ENCODE measurements around the gene NPTX2. TPM values are rescaled to one million over a fixed set of nuclear protein-coding genes. Genes with fewer than 3 reads are reported as not detected.

NPTX2 gene
- total RNA-seq = 10 to 100 TPM in 2 of 9 donors, 1 to 10 TPM in 5, under 1 TPM in 2; 0.21 to 32.0 (median 2.7) TPM
- polyA plus RNA-seq = 1 to 10 TPM; 4.6 to 4.8 TPM
- long read RNA-seq, donor 1, partial matches to known transcripts = 1 of 2 reads
- long read RNA-seq, donor 1, other reads (novel, unspliced or antisense) = 0 of 2 reads
- long read RNA-seq, donor 2, partial matches to known transcripts = 2 of 3 reads
- long read RNA-seq, donor 2, other reads (novel, unspliced or antisense) = 1 of 3 reads
- long read RNA-seq, donor 3, partial matches to known transcripts = 0 of 2 reads
- long read RNA-seq, donor 3, other reads (novel, unspliced or antisense) = 1 of 2 reads

GRCh38 chr7:98617051-98617959 is at the start of gene NPTX2:
TSS of gene NPTX2 (plus strand) at chr7:98617285. CDS start at chr7:98617462, 177 bp downstream.
- Histone ChIP-seq H3K4me3 (peak within 1 kb of the TSS in 11 of 12 donors; percentile 10 to 50 (median 35)), H3K4me1 (peaks cover 0 to 28% (median 3%) of the 10 kb centered on the region in 12 donors), H3K27ac (no peak within 1 kb of the TSS), H3K9me3 (no peaks in the 10 kb centered on the region), H3K27me3 (peaks cover 16 to 64% (median 28%) of the 10 kb centered on the region in 9 donors), H3K36me3 (no peaks in the 10 kb centered on the region)
- TF ChIP-seq POLR2A (IDR thresholded peaks at IDR 0.05) (peak in 1 of 2 donors; percentile 62), CTCF (IDR thresholded peaks at IDR 0.05) (peak in 6 of 12 donors; percentile 14 to 42 (median 23))
- DNase-seq = peak; percentile 25 to 77 (median 48)
- intact Hi-C loops (cut with DNase I) = no loop called here
- WGBS, 4 donors = 2 to 3% (median 2%) methylated on average over 11 to 130 of the region's 130 CpGs
- peak in 3 of 4 donors; percentile 67 to 83 (median 76) for ATAC-seq

GRCh38 chr7:98567991-98568390 is 49.1 kb upstream of the NPTX2 start:
- ATAC-seq (no peak), DNase-seq (no peak)
- WGBS, 4 donors = 80 to 87% (median 83%) methylated on average over 7 of the region's 7 CpGs
- intact Hi-C loops (cut with DNase I) = no loop called here
- Histone ChIP-seq H3K4me3 (no peak overlapping the region), H3K27ac (no peak overlapping the region), H3K27me3 (peaks cover 0 to 10% (median 0%) of the 10 kb centered on the region in 9 donors), H3K4me1 (no peaks in the 10 kb centered on the region), H3K9me3 (no peaks in the 10 kb centered on the region), H3K36me3 (no peaks in the 10 kb centered on the region)
- TF ChIP-seq POLR2A (IDR thresholded peaks at IDR 0.05) = no peak

GRCh38 chr7:98568891-98569290 is 48.2 kb upstream of the NPTX2 start:
- Histone ChIP-seq H3K36me3 (no peaks in the 10 kb centered on the region), H3K9me3 (no peaks in the 10 kb centered on the region), H3K4me3 (no peak overlapping the region), H3K4me1 (no peaks in the 10 kb centered on the region), H3K27me3 (peaks cover 0 to 9% (median 0%) of the 10 kb centered on the region in 9 donors), H3K27ac (peak overlapping the region in 4 of 12 donors; percentile 33 to 46 (median 42))
- 55 to 77% (median 60%) methylated on average over 6 to 8 of the region's 8 CpGs for WGBS, 4 donors
- no peak for DNase-seq
- intact Hi-C loops (cut with DNase I) = no loop called here
- TF ChIP-seq CTCF (IDR thresholded peaks at IDR 0.05) = no peak
- no peak for TF ChIP-seq POLR2A (IDR thresholded peaks at IDR 0.05)
- no peak for ATAC-seq

- Histone ChIP-seq H3K27me3 (peaks cover 0 to 9% (median 0%) of the 10 kb centered on the region in 9 donors), H3K9me3 (peaks cover 0 to 4% (median 0%) of the 10 kb centered on the region in 12 donors), H3K4me1 (no peaks in the 10 kb centered on the region), H3K36me3 (no peaks in the 10 kb centered on the region), H3K27ac (peak overlapping the region in 7 of 12 donors; percentile 18 to 62 (median 40)), H3K4me3 (no peak overlapping the region)
- intact Hi-C loops (cut with DNase I) = no loop called here
- peak in 4 of 5 donors; percentile 38 to 74 (median 52) for DNase-seq
- 61 to 70% (median 64%) methylated on average over 22 of the region's 22 CpGs for whole genome bisulfite sequencing, 4 donors
- TF ChIP-seq CTCF (IDR thresholded peaks at IDR 0.05) (no peak), POLR2A (IDR thresholded peaks at IDR 0.05) (no peak)
- ATAC-seq = peak; percentile 44 to 80 (median 64)
These were observed 47.3 kb upstream of the NPTX2 start for GRCh38 chr7:98569691-98570337.

Measured in heart left ventricle (tissue), 16 donors.